Keratinocyte (primary cell): ENCODE results near the gene MEAK7. TPM values are rescaled to one million over a fixed set of nuclear protein-coding genes. Genes with fewer than 3 reads are reported as not detected.

Experiments
- DNase-seq: peaks from one replicate; pipeline ENCODE4 v3.0.0-alpha.2; 2011; ENCODE audit warnings: low read depth, missing footprints, low spot score
- FAIRE-seq: peaks from 2 replicates; lab custom pipeline; 2011; peaks lifted over from hg19 to GRCh38; lab: Jason Lieb, UNC
- H2AFZ ChIP-seq: 2 replicates; pipeline ENCODE4 v1.6.0; 2012; ENCODE audit warnings: low read length, control low read depth, inconsistent platforms; ENCODE audit not compliant: control insufficient read depth
- H3K27ac ChIP-seq: 2 replicates; pipeline ENCODE4 v1.5.1; 2011; ENCODE audit warnings: low read length; ENCODE audit not compliant: control insufficient read depth, insufficient read depth
- H3K27me3 ChIP-seq: 3 replicates; pipeline ENCODE4 v1.6.0; 2011; ENCODE audit warnings: low read length; ENCODE audit not compliant: control insufficient read depth, insufficient read depth; ENCODE audit errors: extremely low read depth
- H3K36me3 ChIP-seq, 2 experiments: 2 replicates in 1 of 2; 3 replicates in 1 of 2; pipeline ENCODE4 v1.5.1; 2011; ENCODE audit warnings: low read length in 2 of 2, mild to moderate bottlenecking in 1 of 2; ENCODE audit not compliant: control insufficient read depth in 2 of 2, insufficient read depth in 2 of 2; ENCODE audit errors: extremely low read depth in 1 of 2
- H3K4me1 ChIP-seq: 3 replicates; pipeline ENCODE4 v1.5.1; 2011; ENCODE audit warnings: low read length; ENCODE audit not compliant: control insufficient read depth, insufficient read depth; ENCODE audit errors: extremely low read depth
- H3K4me2 ChIP-seq: 3 replicates; pipeline ENCODE4 v1.6.0; 2011; ENCODE audit warnings: low read depth, low read length; ENCODE audit not compliant: control insufficient read depth, insufficient read depth; ENCODE audit errors: extremely low read depth
- H3K4me3 ChIP-seq, 3 experiments: fragments of 200-600 bp in 1 of 3; sonication (generic) in 1 of 3; 2 replicates in 2 of 3; 3 replicates in 1 of 3; pipeline ENCODE4 v1.5.1; 2011 to 2016; ENCODE audit warnings: low read length in 3 of 3, mild to moderate bottlenecking in 3 of 3, control low read depth in 2 of 3, inconsistent platforms in 1 of 3, low read depth in 1 of 3, mixed read lengths in 1 of 3, mixed run types in 1 of 3, moderate library complexity in 1 of 3; ENCODE audit not compliant: control insufficient read depth in 2 of 3, insufficient read depth in 2 of 3; ENCODE audit errors: extremely low read depth in 1 of 3
- H3K79me2 ChIP-seq: 2 replicates; pipeline ENCODE4 v1.6.0; 2012; ENCODE audit warnings: low read length; ENCODE audit not compliant: control insufficient read depth, insufficient read depth
- H3K9ac ChIP-seq: 3 replicates; pipeline ENCODE4 v1.6.0; 2011; ENCODE audit warnings: low read length; ENCODE audit not compliant: control insufficient read depth, insufficient read depth; ENCODE audit errors: extremely low read depth
- H3K9me1 ChIP-seq: 3 replicates; pipeline ENCODE4 v1.6.0; 2011; ENCODE audit warnings: low read length; ENCODE audit not compliant: control insufficient read depth, insufficient read depth; ENCODE audit errors: extremely low read depth
- H3K9me3 ChIP-seq: 2 replicates; pipeline ENCODE4 v1.5.1; 2012; ENCODE audit warnings: low read depth, low read length; ENCODE audit not compliant: control insufficient read depth
- H4K20me1 ChIP-seq: 3 replicates; pipeline ENCODE4 v1.6.0; 2011; ENCODE audit warnings: low read length; ENCODE audit not compliant: control insufficient read depth, insufficient read depth; ENCODE audit errors: extremely low read depth
- CTCF ChIP-seq, 3 experiments: IDR thresholded peaks in 1 of 3; conservative IDR thresholded peaks in 1 of 3; optimal IDR thresholded peaks in 1 of 3; 2 replicates in 2 of 3; 3 replicates in 1 of 3; pipeline versions ENCODE3 to v1.5.1; 2011; ENCODE audit warnings: low read length in 3 of 3, mild to moderate bottlenecking in 3 of 3, moderate library complexity in 2 of 3, control low read depth in 1 of 3, inconsistent platforms in 1 of 3; ENCODE audit not compliant: insufficient read depth in 2 of 3; ENCODE audit errors: extremely low read depth in 1 of 3
- EZH2 ChIP-seq: IDR thresholded peaks from one replicate; pipeline ENCODE4 v1.6.1; 2012; ENCODE audit warnings: inconsistent platforms, mild to moderate bottlenecking, low read length, moderate library complexity
- dilution Hi-C: fragments of 300-500 bp; cut with MboI; formaldehyde crosslinking; loops from one replicate; pipeline ENCODE4 v1.7.0; 2020; ENCODE audit warnings: low sequenced_read_pairs; ENCODE audit not compliant: extremely low pct_ligation_motif_present
- polyA plus RNA-seq, 5 experiments: library from polyadenylated mRNA; depleted of rRNA in 3 of 5; stranded (reverse) in 3 of 5; stranded (forward) in 1 of 5; unstranded in 1 of 5; fragments of >200 nt; gene quantifications; 1 replicate in 1 of 5; 2 replicates in 3 of 5; 3 replicates in 1 of 5; pipeline versions ENCODE4 v1.2.1 to v1.2.3, GENCODE V29; 2011 to 2012; ENCODE audit warnings: missing spikeins in 2 of 5, low read depth in 1 of 5, low replicate concordance in 1 of 5

The MEAK7 gene
- polyA plus RNA-seq, 1 donor (not counting 4 experiments of a cell fraction or from before 2014, with no cell fraction given) = 81.0 TPM

- Histone ChIP-seq H3K27ac (no peak overlapping the region), H3K4me1 (no peaks in the 10 kb centered on the region), H4K20me1 (no peaks in the 10 kb centered on the region), H2AFZ (no peak overlapping the region), H3K27me3 (no peaks in the 10 kb centered on the region), H3K9me1 (no peaks in the 10 kb centered on the region), H3K4me2 (no peak overlapping the region), H3K36me3 (peaks cover 29 to 55% of the 10 kb centered on the region in 2 experiments), H3K9ac (no peak overlapping the region), H3K79me2 (peaks cover 13% of the 10 kb centered on the region), H3K4me3 (no peak overlapping the region), H3K9me3 (no peaks in the 10 kb centered on the region)
- dilution Hi-C loops = no loop called here
- no peak for DNase-seq
- TF ChIP-seq CTCF (optimal IDR thresholded peaks at IDR 0.05 in 1 of 3, IDR thresholded peaks at IDR 0.05 in 1 of 3, conservative IDR thresholded peaks at IDR 0.05 in 1 of 3; ENCODE audit: extremely low read depth in 1 of 3, insufficient read depth in 2 of 3, low read length in 3 of 3) = no peak
- FAIRE-seq = no peak
Observed at GRCh38 chr16:84463221-84463620, 41.2 kb downstream of the MEAK7 start.

GRCh38 chr16:84462296-84463210, 41.9 kb downstream of the MEAK7 start:
- no peaks in the 10 kb centered on the region for H3K27me3 ChIP-seq
- no peaks in the 10 kb centered on the region for H3K9me1 ChIP-seq
- no peaks in the 10 kb centered on the region for H4K20me1 ChIP-seq
- H3K4me2 ChIP-seq = no peak overlapping the region
- H2AFZ ChIP-seq = no peak overlapping the region
- dilution Hi-C loops = no loop called here
- DNase-seq (no peak), FAIRE-seq (no peak)
- H3K4me3 ChIP-seq = no peak overlapping the region
- peaks cover 13% of the 10 kb centered on the region for H3K79me2 ChIP-seq
- H3K9ac ChIP-seq = no peak overlapping the region
- H3K27ac ChIP-seq = no peak overlapping the region
- peaks cover 29 to 55% of the 10 kb centered on the region in 2 experiments for H3K36me3 ChIP-seq
- TF ChIP-seq EZH2 = no peak
- TF ChIP-seq CTCF (optimal IDR thresholded peaks at IDR 0.05 in 1 of 3, IDR thresholded peaks at IDR 0.05 in 1 of 3, conservative IDR thresholded peaks at IDR 0.05 in 1 of 3; ENCODE audit: extremely low read depth in 1 of 3, insufficient read depth in 2 of 3, low read length in 3 of 3) = no peak
- H3K9me3 ChIP-seq = no peaks in the 10 kb centered on the region
- H3K4me1 ChIP-seq = no peaks in the 10 kb centered on the region
